Measurements from ENCODE around the gene FOXP2.

GRCh38 chr7:114649689-114650088, 235.1 kb downstream of the FOXP2 start:
- TF ChIP-seq CTCF (conservative IDR thresholded peaks at IDR 0.05; ENCODE audit: low read length) (no peak), EZH2phosphoT487 (IDR thresholded peaks at IDR 0.05; ENCODE audit: borderline replicate concordance) (no peak)

Measured in Loucy (cell line).